Measurements from ENCODE around the gene PDGFRA. TPM values are rescaled to one million over a fixed set of nuclear protein-coding genes. Genes with fewer than 3 reads are reported as not detected.

The PDGFRA gene
- polyA plus RNA-seq, 4 donors: 139 to 260 (median 179) TPM

DNA sequence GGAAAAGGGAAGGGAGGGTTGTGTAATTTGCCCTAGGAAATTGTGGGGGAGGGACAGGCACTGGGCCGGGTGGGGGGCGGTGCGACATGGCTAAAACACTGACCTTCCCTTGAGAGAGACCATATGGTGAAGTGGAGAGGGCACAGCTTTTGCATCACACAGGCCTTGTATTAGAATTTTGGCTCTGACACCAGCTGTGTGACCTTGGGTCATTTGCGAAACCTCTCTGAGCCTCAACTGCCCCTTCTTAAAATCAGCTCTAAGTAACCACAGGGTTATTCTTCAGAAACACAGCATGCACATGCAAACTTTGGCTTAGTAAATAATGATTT, 25.8 kb downstream of the PDGFRA start:
- no peak for DNase-seq (ENCODE audit: low read depth in 4 of 4, low spot score in 2 of 4)

GRCh38 chr4:54255881-54256280, 26.8 kb downstream of the PDGFRA start:
- no peak for DNase-seq (ENCODE audit: low read depth in 4 of 4, low spot score in 2 of 4)

DNA sequence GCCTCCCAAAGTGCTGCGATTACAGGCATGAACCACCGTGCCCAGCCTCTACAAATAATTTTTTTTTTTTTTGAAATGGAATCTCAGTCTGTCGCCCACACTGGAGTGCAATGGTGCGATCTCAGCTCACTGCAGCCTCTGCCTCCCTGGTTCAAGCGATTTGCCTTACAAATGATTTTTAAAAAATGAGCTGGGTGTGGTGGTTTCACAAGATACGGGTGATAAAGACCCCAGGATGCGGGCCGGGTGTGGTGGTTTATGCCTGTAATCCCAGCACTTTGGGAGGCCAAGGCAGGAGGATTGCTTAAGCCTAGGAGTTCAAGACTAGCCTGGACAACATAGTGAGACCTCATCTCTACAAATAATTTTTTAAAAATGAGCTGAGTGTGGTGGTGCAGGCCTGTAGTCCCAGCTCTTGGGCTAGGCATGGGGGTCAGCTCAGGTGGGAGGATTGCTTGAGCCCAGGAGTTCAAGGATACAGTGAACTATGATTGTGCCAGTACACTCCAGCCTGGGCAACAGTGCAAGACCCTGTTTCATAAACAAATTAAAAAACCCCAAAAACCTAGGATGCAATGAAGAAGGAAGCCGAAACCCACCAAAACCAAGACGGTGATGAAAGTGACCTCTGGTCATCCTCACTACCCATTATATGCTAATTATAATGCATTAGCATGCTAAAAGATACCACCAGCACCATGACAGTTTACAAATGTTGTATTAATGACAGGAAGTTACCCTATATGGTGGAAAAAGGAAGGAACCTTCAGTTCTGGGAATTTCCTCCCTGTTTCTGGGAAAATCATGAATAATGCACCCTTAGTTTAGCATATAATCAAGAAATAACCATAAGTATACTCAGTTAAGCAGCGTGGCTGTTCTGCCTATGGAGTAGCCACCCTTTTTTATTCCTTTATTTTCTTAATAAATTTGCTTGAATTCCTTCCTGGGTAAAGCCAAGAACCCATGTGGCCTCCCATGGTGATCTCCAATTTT, 27.7 kb downstream of the PDGFRA start:
- no peak for DNase-seq (ENCODE audit: low read depth in 4 of 4, low spot score in 2 of 4)

- no peak for DNase-seq (ENCODE audit: low read depth in 4 of 4, low spot score in 2 of 4)
These were observed 36.3 kb downstream of the PDGFRA start for GRCh38 chr4:54265366-54265765.

DNA sequence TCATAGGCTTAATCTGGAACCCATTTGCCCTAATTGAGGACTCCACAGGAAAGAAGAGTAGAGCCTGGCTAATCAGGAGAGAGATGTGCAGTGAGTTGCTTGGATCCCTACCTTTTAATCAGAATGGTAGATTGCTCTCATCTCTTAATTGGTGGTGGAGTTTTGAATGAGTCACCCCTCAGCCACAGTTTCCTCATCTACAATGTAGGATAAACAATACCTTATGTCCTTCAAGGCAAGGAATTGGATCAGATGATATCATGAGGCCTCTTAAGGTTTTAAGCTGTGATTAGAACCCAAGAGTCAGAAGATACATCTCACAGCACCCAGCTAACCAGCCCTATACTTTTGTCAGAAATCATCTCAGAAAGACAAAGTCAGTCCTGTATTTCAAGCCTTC, 39.1 kb downstream of the PDGFRA start:
- DNase-seq (ENCODE audit: low read depth in 4 of 4, low spot score in 2 of 4): no peak

DNA sequence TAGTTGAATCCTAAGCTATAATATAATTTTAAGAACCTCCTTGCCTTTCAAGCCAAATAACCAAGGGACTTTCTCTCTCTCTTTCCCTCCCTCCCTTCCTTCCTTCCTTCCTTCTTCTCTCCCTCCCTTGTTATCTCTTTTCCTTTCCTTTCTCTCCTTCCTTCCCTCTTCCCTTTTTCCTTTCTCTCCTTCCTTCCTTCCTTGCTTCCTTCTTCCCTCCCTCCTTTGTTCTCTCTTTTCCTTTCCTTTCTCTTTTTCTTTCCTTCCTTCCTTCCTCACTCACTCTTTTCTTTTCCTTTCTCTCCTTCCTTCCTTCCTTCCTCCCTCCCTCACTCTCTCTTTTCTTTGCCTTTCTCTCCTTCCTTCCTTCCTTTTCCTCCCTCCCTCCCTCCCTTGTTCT, 42.4 kb downstream of the PDGFRA start:
- no peak for DNase-seq (ENCODE audit: low read depth in 4 of 4, low spot score in 2 of 4)

DNA sequence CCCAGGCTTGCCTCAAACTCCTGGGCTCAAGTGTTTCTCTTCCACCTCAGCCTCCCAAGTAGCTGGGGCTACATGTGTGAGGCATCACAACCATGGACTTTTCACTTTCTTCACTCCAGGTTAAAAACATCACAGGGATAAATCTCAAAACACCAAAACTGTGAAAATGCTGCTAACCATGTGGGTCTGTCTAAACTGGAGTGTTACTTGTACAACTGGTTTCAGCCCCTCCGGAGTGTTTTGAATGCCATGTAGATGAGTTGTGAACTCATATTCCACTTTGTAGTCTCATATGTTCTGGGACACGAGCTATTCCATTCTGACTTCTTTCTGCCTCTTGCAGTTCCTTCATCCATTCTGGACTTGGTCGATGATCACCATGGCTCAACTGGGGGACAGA, 43.0 kb downstream of the PDGFRA start:
- DNase-seq (ENCODE audit: low read depth in 4 of 4, low spot score in 2 of 4): no peak

- DNase-seq (ENCODE audit: low read depth in 4 of 4, low spot score in 2 of 4): no peak
These were observed 45.2 kb downstream of the PDGFRA start for GRCh38 chr4:54274264-54274663.

DNA sequence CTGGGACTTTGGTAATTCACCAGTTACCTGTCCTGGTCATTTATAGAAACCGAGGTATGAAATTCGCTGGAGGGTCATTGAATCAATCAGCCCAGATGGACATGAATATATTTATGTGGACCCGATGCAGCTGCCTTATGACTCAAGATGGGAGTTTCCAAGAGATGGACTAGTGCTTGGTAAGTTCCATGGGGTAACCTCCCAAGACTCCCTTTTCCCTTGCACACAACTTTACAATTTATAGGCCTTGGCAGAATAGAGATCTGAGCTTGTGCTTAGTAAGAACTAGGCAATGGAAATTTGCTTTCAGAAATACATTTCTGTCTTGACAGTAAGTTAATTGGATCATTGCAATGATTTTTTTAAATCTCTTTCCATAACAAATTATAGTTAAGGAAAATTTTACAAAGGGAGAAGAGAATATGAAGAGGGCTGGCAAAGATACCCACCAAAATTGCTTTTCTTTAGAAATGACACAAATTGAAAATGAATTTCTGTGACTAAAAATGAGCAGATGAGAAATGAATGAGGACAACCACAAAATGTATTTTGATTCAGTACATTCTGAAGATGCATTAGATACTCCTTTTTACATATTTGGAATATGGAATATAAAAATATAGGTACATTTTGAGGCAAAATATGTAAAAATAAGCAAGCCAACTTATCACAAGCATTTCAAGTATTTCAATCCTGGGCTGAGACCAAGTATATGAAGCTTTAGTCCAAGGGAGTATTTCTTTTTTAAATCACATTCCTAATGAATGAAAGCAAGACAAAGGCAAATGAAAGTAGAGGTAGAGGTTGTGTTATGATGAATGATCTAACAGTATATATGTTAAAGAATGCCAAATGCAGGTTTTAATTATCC, 45.9 kb downstream of the PDGFRA start:
- DNase-seq (ENCODE audit: low read depth in 4 of 4, low spot score in 2 of 4): no peak

- DNase-seq (ENCODE audit: low read depth in 4 of 4, low spot score in 2 of 4): no peak
These were observed 47.7 kb downstream of the PDGFRA start for GRCh38 chr4:54276641-54277430.

- DNase-seq (ENCODE audit: low read depth in 4 of 4, low spot score in 2 of 4): no peak
These were observed 48.6 kb downstream of the PDGFRA start for GRCh38 chr4:54277691-54278090.

- no peak for DNase-seq (ENCODE audit: low read depth in 4 of 4, low spot score in 2 of 4)
These were observed 49.1 kb downstream of the PDGFRA start for GRCh38 chr4:54278216-54278615.

DNA sequence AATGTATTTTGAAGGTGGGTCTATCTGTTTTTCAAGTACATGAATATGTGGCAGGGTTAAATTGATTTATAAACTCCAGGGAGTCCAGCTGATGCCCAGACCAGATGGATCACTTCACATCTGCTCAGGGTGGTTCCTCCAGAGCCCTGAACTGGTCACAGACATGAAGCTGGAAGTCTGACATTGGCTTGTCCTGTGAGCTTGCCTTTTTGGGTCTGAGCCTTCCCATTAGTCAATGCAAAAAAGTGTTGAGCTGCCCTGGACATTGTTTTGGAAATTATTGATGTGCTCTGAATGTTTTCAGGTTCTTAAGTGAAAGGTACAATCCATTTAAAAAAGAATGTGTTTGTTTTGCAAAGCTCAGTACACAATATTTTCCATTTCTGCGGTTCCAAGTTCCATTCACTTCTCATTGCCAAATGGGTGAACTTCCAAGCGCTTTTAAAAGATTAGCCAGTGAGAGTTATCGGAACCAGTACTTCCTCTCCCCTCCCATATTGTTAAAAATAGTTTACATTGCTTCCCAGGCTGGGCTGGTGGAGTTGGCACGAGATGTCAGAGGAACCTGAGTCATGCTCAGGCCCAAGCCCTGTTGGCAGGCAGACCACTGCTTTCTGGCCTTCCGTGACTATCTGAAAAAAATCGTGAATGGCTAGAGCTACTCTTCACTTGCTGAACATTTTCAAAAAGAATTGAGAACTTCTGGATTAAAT, 52.1 kb downstream of the PDGFRA start:
- DNase-seq (ENCODE audit: low read depth in 4 of 4, low spot score in 2 of 4): no peak

GRCh38 chr4:54282837-54283236, 53.7 kb downstream of the PDGFRA start:
- DNase-seq (ENCODE audit: low read depth in 4 of 4, low spot score in 2 of 4): no peak

- no peak for DNase-seq (ENCODE audit: low read depth in 4 of 4, low spot score in 2 of 4)
These were observed 60.2 kb downstream of the PDGFRA start for GRCh38 chr4:54289316-54289715.

GRCh38 chr4:54290980-54291379, 61.9 kb downstream of the PDGFRA start:
- no peak for DNase-seq (ENCODE audit: low read depth in 4 of 4, low spot score in 2 of 4)

DNA sequence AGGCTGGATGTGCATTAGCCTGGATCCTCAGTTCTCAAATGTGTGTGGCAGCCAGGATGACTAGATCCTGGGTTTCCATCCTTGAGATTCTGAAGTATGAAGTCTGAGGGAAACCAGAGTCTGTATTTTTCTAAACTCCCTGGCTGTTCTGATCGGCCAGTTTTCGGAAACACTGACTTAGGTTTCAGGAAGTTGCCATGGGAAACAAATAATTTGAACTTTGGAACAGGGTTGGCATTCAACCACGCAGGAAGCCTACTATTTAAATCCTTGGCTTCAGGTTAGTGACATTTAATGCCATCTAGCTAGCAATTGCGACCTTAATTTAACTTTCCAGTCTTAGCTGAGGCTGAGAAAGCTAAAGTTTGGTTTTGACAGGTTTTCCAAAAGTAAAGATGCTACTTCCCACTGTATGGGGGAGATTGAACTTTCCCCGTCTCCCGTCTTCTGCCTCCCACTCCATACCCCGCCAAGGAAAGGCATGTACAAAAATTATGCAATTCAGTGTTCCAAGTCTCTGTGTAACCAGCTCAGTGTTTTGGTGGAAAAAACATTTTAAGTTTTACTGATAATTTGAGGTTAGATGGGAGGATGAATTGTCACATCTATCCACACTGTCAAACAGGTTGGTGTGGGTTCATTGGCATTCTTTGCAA, 67.6 kb downstream of the PDGFRA start:
- DNase-seq (ENCODE audit: low read depth in 4 of 4, low spot score in 2 of 4): no peak

- DNase-seq (ENCODE audit: low read depth in 4 of 4, low spot score in 2 of 4): no peak
These were observed 79.0 kb downstream of the PDGFRA start for GRCh38 chr4:54308110-54308509.

All from left renal cortex interstitium (tissue), 4 donors.